IMR-90 (cell line): ENCODE measurements around the gene RTN1. TPM values are rescaled to one million over a fixed set of nuclear protein-coding genes. Genes with fewer than 3 reads are reported as not detected.

Experiments used
- ATAC-seq: fragments of 200-7000 bp; cut with Tn5 transposase; 2 replicates; pipeline ENCODE4 v1.9.1; 2020; ENCODE audit warnings: low read depth, mild to moderate bottlenecking, moderate library complexity
- BruUV-seq: library from RNA; stranded (reverse); fragments of 400-500 nt; replicated peaks from 2 replicates; lab custom pipeline; 2021; lab: Mats Ljungman, UMichigan
- CTCF ChIA-PET: fragments of 300-600 bp; formaldehyde crosslinking; extraction: SDS; loops from one replicate; lab custom pipeline; 2021; ENCODE audit warnings: antibody characterized with exemption; lab: Yijun Ruan, JAX
- POLR2A ChIA-PET: fragments of 300-600 bp; sonication (Branson Sonifier 250); formaldehyde crosslinking; loops from one replicate; lab custom pipeline; 2022; ENCODE audit warnings: antibody characterized with exemption; ENCODE audit not compliant: unreplicated experiment; lab: Charles Lee
- DNase-seq: peaks from one replicate; pipeline ENCODE4 v3.0.0; 2013
- H2AFZ ChIP-seq: replicated peaks from 2 replicates; pipeline ENCODE3; 2013; ENCODE audit warnings: low read length, mild to moderate bottlenecking; ENCODE audit not compliant: poor library complexity
- H2AK5ac ChIP-seq: 2 replicates; pipeline ENCODE4 v1.6.1; 2013; ENCODE audit warnings: low read depth, low read length, inconsistent platforms
- H2AK9ac ChIP-seq: replicated peaks from 2 replicates; pipeline ENCODE3; 2013; ENCODE audit warnings: mild to moderate bottlenecking, low read depth, low read length, moderate library complexity; ENCODE audit not compliant: poor library complexity
- H2BK120ac ChIP-seq: 2 replicates; pipeline ENCODE4 v1.6.1; 2013; ENCODE audit warnings: low read depth, low read length, inconsistent platforms
- H2BK15ac ChIP-seq: 3 replicates; pipeline ENCODE4 v1.6.1; 2013; ENCODE audit warnings: low read depth, low read length, inconsistent platforms
- H2BK20ac ChIP-seq: 2 replicates; pipeline ENCODE4 v1.6.1; 2013; ENCODE audit warnings: low read depth, mild to moderate bottlenecking, inconsistent platforms, low read length, moderate library complexity
- H2BK5ac ChIP-seq: 2 replicates; pipeline ENCODE4 v1.6.1; 2013; ENCODE audit warnings: mild to moderate bottlenecking, low read depth, low read length, inconsistent platforms; ENCODE audit not compliant: poor library complexity, severe bottlenecking
- H3K14ac ChIP-seq: replicated peaks from 2 replicates; pipeline ENCODE4 v1.6.1; 2013; ENCODE audit warnings: low read depth, low read length, inconsistent platforms
- H3K18ac ChIP-seq: 2 replicates; pipeline ENCODE4 v1.6.1; 2013; ENCODE audit warnings: low read depth, low read length, control low read depth
- H3K23ac ChIP-seq: 2 replicates; pipeline ENCODE4 v1.6.1; 2013; ENCODE audit warnings: low read depth, low read length, inconsistent platforms
- H3K27ac ChIP-seq: 2 replicates; pipeline ENCODE4 v1.5.1; 2013; ENCODE audit warnings: mild to moderate bottlenecking, control low read depth, low read length; ENCODE audit not compliant: insufficient read depth
- H3K27me3 ChIP-seq: 2 replicates; pipeline ENCODE4 v1.6.1; 2013; ENCODE audit warnings: low read length; ENCODE audit not compliant: control insufficient read depth, insufficient read depth
- H3K36me3 ChIP-seq: 2 replicates; pipeline ENCODE4 v1.6.1; 2013; ENCODE audit warnings: low read length, mixed read lengths; ENCODE audit not compliant: control insufficient read depth, insufficient read depth
- H3K4ac ChIP-seq: 2 replicates; pipeline ENCODE4 v1.6.1; 2013; ENCODE audit warnings: low read depth, low read length, inconsistent platforms
- H3K4me1 ChIP-seq: 2 replicates; pipeline ENCODE4 v1.6.1; 2013; ENCODE audit warnings: low read length, mixed read lengths; ENCODE audit not compliant: control insufficient read depth, insufficient read depth
- H3K4me2 ChIP-seq: 2 replicates; pipeline ENCODE4 v1.6.1; 2013; ENCODE audit warnings: low read depth, mild to moderate bottlenecking, control low read depth, low read length, moderate library complexity
- H3K4me3 ChIP-seq: 2 replicates; pipeline ENCODE4 v1.5.1; 2013; ENCODE audit warnings: low read depth, mild to moderate bottlenecking, control low read depth, low read length, moderate library complexity; ENCODE audit not compliant: insufficient read depth
- H3K56ac ChIP-seq: 2 replicates; pipeline ENCODE4 v1.6.1; 2013; ENCODE audit warnings: low read length, inconsistent platforms; ENCODE audit not compliant: insufficient read depth; ENCODE audit errors: extremely low read depth
- H3K79me1 ChIP-seq, 2 experiments: 2 replicates each; pipeline ENCODE4 v1.6.1; 2013; ENCODE audit warnings: low read length in 2 of 2, inconsistent platforms in 1 of 2, low read depth in 1 of 2
- H3K9ac ChIP-seq: 2 replicates; pipeline ENCODE4 v1.6.1; 2013; ENCODE audit warnings: low read depth, low read length, control low read depth
- H3K9me1 ChIP-seq: 2 replicates; pipeline ENCODE4 v1.6.1; 2013; ENCODE audit warnings: low read length, inconsistent platforms; ENCODE audit not compliant: insufficient read depth
- H3K9me3 ChIP-seq: 2 replicates; pipeline ENCODE4 v1.6.1; 2013; ENCODE audit warnings: low read length; ENCODE audit not compliant: control insufficient read depth, insufficient read depth
- H4K20me1 ChIP-seq: 2 replicates; pipeline ENCODE4 v1.6.1; 2013; ENCODE audit warnings: low read length, inconsistent platforms; ENCODE audit not compliant: insufficient read depth
- H4K5ac ChIP-seq: 2 replicates; pipeline ENCODE4 v1.6.1; 2013; ENCODE audit warnings: mild to moderate bottlenecking, low read depth, low read length, control low read depth
- H4K8ac ChIP-seq, 2 experiments: 2 replicates each; pipeline ENCODE4 v1.6.1; 2013; ENCODE audit warnings: low read depth in 2 of 2, low read length in 2 of 2, control low read depth in 1 of 2, inconsistent platforms in 1 of 2
- H4K91ac ChIP-seq: 2 replicates; pipeline ENCODE4 v1.6.1; 2013; ENCODE audit warnings: low read depth, low read length, inconsistent platforms; ENCODE audit not compliant: insufficient read depth
- BHLHE40 ChIP-seq: fragments of 150-350 bp; IDR thresholded peaks from 2 replicates; pipeline ENCODE4 v1.6.1; 2016; ENCODE audit warnings: mild to moderate bottlenecking, low read depth, low read length
- CEBPB ChIP-seq: IDR thresholded peaks from 2 replicates; pipeline ENCODE4 v1.6.1; 2012; ENCODE audit warnings: low read depth, low read length, improper control_type of control experiment
- CHD1 ChIP-seq: IDR thresholded peaks from 2 replicates; pipeline ENCODE4 v1.6.1; 2012; ENCODE audit warnings: low read depth, low read length, improper control_type of control experiment
- CTCF ChIP-seq: conservative IDR thresholded peaks from 2 replicates; pipeline ENCODE4 v1.5.1; 2012; ENCODE audit warnings: mild to moderate bottlenecking, low read depth, low read length, improper control_type of control experiment
- ELK1 ChIP-seq: fragments of 150-350 bp; IDR thresholded peaks from 2 replicates; pipeline ENCODE4 v1.6.1; 2016; ENCODE audit warnings: low read depth, mild to moderate bottlenecking, low read length, moderate library complexity, borderline replicate concordance
- MAFK ChIP-seq: IDR thresholded peaks from 2 replicates; pipeline ENCODE4 v1.6.1; 2012; ENCODE audit warnings: low read depth, low read length, improper control_type of control experiment
- MAZ ChIP-seq: IDR thresholded peaks from 2 replicates; pipeline ENCODE4 v1.6.1; 2012; ENCODE audit warnings: low read depth, mild to moderate bottlenecking, low read length, improper control_type of control experiment, moderate library complexity, borderline replicate concordance
- MXI1 ChIP-seq: IDR thresholded peaks from 2 replicates; pipeline ENCODE4 v1.6.1; 2012; ENCODE audit warnings: low read depth, mild to moderate bottlenecking, low read length, moderate library complexity, borderline replicate concordance
- NFE2L2 ChIP-seq: fragments of 150-350 bp; IDR thresholded peaks from 2 replicates; pipeline ENCODE4 v1.6.1; 2016; ENCODE audit warnings: low read depth, mild to moderate bottlenecking, low read length
- POLR2A ChIP-seq: IDR thresholded peaks from 2 replicates; pipeline ENCODE4 v1.6.1; 2012; ENCODE audit warnings: mild to moderate bottlenecking, low read depth, low read length
- RAD21 ChIP-seq: IDR thresholded peaks from 2 replicates; pipeline ENCODE4 v1.6.1; 2012; ENCODE audit warnings: low read length, improper control_type of control experiment
- RCOR1 ChIP-seq: IDR thresholded peaks from 2 replicates; pipeline ENCODE4 v1.6.1; 2012; ENCODE audit warnings: mild to moderate bottlenecking, low read length, improper control_type of control experiment; ENCODE audit not compliant: insufficient replicate concordance
- RFX5 ChIP-seq: IDR thresholded peaks from 2 replicates; pipeline ENCODE4 v1.8.0; 2012; ENCODE audit warnings: low read depth, mild to moderate bottlenecking, low read length, moderate library complexity
- SMC3 ChIP-seq: fragments of 150-350 bp; IDR thresholded peaks from 2 replicates; pipeline ENCODE4 v1.6.1; 2016; ENCODE audit warnings: low read depth, mild to moderate bottlenecking, antibody characterized with exemption, low read length, moderate library complexity
- USF2 ChIP-seq: fragments of 150-350 bp; IDR thresholded peaks from 2 replicates; pipeline ENCODE4 v1.6.1; 2017; ENCODE audit warnings: mild to moderate bottlenecking, antibody characterized with exemption, low read length, low read depth
- WGBS, 2 experiments: methylation state at CpG; one replicate each; pipeline versions ENCODE4 v1.1.5 to v1.1.7; 2013; ENCODE audit warnings: missing lambda C conversion rate in 2 of 2; ENCODE audit not compliant: insufficient read length in 1 of 2; ENCODE audit errors: extremely low coverage in 2 of 2; 5-methylcytosine and 5-hydroxymethylcytosine counted together
- dilution Hi-C: fragments of 300-500 bp; cut with HindIII; formaldehyde crosslinking; loops from one replicate; pipeline ENCODE4 v1.14.3; 2018; ENCODE audit warnings: low sequenced_read_pairs; ENCODE audit not compliant: unreplicated experiment
- in situ Hi-C: fragments of 300-500 bp; cut with MboI; formaldehyde crosslinking; loops from 3 replicates; pipeline ENCODE4 v1.14.3; 2019; ENCODE audit warnings: low sequenced_read_pairs, inconsistent platforms, mixed read lengths
- intact Hi-C: fragments of 100-400 bp; cut with micrococcal nuclease; formaldehyde crosslinking; loops from 2 replicates; pipeline ENCODE4 v1.10.0; 2022
- polyA plus RNA-seq, 3 experiments: library from polyadenylated mRNA; depleted of rRNA; stranded (reverse); fragments of >200 nt; gene quantifications; 2 replicates each; pipeline ENCODE4 v1.2.3, GENCODE V29; 2012; ENCODE audit warnings: low replicate concordance in 1 of 3
- total RNA-seq: library from RNA; depleted of rRNA; stranded (reverse); fragments of >200 nt; gene quantifications from 2 replicates; pipeline ENCODE4 v1.2.3, GENCODE V29; 2012

RTN1 gene
- total and polyA plus RNA-seq, 2 of the 4 experiments (the other 2 are of a cell fraction): 0.18 to 0.46 TPM

- intact Hi-C loops (no loop called here), in situ Hi-C loops (no loop called here), dilution Hi-C loops (no loop called here)
- ChIA-PET POLR2A (no interaction called here), CTCF (no interaction called here)
- Histone ChIP-seq H3K27me3 (peaks cover 11% of the 10 kb centered on the region), H3K36me3 (no peaks in the 10 kb centered on the region), H3K56ac (no peak overlapping the region), H2BK20ac (no peak overlapping the region), H3K23ac (no peak overlapping the region), H4K8ac (no peak overlapping the region), H2BK120ac (no peak overlapping the region), H2BK15ac (no peak overlapping the region), H3K79me1 (no peaks in the 10 kb centered on the region), H4K20me1 (no peaks in the 10 kb centered on the region), H3K4me1 (no peaks in the 10 kb centered on the region), H2AK5ac (no peak overlapping the region), H3K18ac (no peak overlapping the region), H2AFZ (no peak overlapping the region), H3K4me3 (no peak overlapping the region), H3K9me1 (no peaks in the 10 kb centered on the region), H4K91ac (no peak overlapping the region), H3K14ac (no peak overlapping the region), H4K5ac (no peak overlapping the region), H3K9me3 (no peaks in the 10 kb centered on the region), H3K4ac (no peak overlapping the region), H3K27ac (no peak overlapping the region), H2AK9ac (no peak overlapping the region), H3K4me2 (no peak overlapping the region), H2BK5ac (no peak overlapping the region), H3K9ac (no peak overlapping the region)
- TF ChIP-seq MAZ: no peak
- no peak for TF ChIP-seq MAFK
- no peak for TF ChIP-seq SMC3
- TF ChIP-seq CEBPB: no peak
- TF ChIP-seq BHLHE40: no peak
- no peak for TF ChIP-seq NFE2L2
- TF ChIP-seq RAD21: no peak
- no peak for TF ChIP-seq POLR2A
- no peak for TF ChIP-seq RCOR1
- no peak for TF ChIP-seq USF2
- no peak for TF ChIP-seq CTCF
- no peak for TF ChIP-seq CHD1
- no peak for TF ChIP-seq MXI1
- TF ChIP-seq RFX5: no peak
- no peak for TF ChIP-seq ELK1
- BruUV-seq: no TSS peak
- DNase-seq (no peak), ATAC-seq (no peak)
- WGBS, 2 experiments: 27% methylated on average over 2 of the region's 3 CpGs; no CpG with 5 or more reads in 1 of the 2 experiments
These were observed 239.3 kb downstream of the RTN1 start for GRCh38 chr14:59631237-59631636.
